Stimulated activated naive CD8-positive, alpha-beta T cell treated with anti-CD3 and anti-CD28 coated beads, Interleukin-15, amount 100 ng/mL, for 72 hours (primary cell): ENCODE results near the gene HSPB7.

ENCODE experiments used
- ATAC-seq: fragments of 150-1000 bp; cut with Tn5 transposase; 2 replicates; pipeline ENCODE4 v1.10.0; 2021; ENCODE audit warnings: mild to moderate bottlenecking, moderate library complexity
- DNase-seq, 2 donors: peaks; one replicate each; pipeline ENCODE4 v3.0.0; 2021 to 2022
- H3K27ac Mint-ChIP-seq, 2 donors: one replicate each; pipeline ENCODE4 v1.8.0; 2022; ENCODE audit warnings: mild to moderate bottlenecking in 2 of 2, mixed read lengths in 2 of 2, moderate library complexity in 2 of 2
- H3K27me3 Mint-ChIP-seq: one replicate; pipeline ENCODE4 v1.8.0; 2022; ENCODE audit warnings: mixed read lengths
- H3K4me1 Mint-ChIP-seq: one replicate; pipeline ENCODE4 v1.8.0; 2022; ENCODE audit warnings: mild to moderate bottlenecking, mixed read lengths
- H3K4me3 Mint-ChIP-seq, 2 donors: one replicate each; pipeline ENCODE4 v1.8.0; 2022; ENCODE audit warnings: mild to moderate bottlenecking in 2 of 2, mixed read lengths in 2 of 2, moderate library complexity in 1 of 2
- H3K9me3 Mint-ChIP-seq, 2 donors: one replicate each; pipeline ENCODE4 v1.8.0; 2022; ENCODE audit warnings: mixed read lengths in 2 of 2

Gene HSPB7

DNA sequence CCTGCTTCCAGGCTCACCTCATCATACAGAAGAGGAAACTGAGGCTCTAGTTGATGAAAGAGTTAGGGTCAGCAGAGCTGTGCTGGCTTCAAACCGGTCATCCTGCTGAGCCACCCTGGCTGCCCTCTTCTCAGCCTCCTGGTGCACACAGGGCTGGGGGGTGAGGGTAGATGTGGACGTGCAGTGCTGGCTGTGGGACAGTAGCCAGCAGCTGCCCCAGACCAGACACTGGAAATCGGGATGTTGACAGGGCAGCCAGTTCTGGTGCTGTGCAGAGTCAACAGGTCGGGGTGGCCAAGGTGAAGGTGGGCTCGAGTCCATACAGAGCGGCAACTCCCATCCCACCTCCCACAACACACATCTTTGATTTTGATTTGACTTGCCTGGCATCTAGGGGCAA, 2.5 kb upstream of the HSPB7 start:
- Mint-ChIP-seq H3K4me1 (peaks cover 8% of the 10 kb centered on the region), H3K27ac (no peak overlapping the region), H3K4me3 (no peak overlapping the region), H3K27me3 (peaks cover 8% of the 10 kb centered on the region), H3K9me3 (no peaks in the 10 kb centered on the region)
- DNase-seq = no peak
- ATAC-seq = no peak

DNA sequence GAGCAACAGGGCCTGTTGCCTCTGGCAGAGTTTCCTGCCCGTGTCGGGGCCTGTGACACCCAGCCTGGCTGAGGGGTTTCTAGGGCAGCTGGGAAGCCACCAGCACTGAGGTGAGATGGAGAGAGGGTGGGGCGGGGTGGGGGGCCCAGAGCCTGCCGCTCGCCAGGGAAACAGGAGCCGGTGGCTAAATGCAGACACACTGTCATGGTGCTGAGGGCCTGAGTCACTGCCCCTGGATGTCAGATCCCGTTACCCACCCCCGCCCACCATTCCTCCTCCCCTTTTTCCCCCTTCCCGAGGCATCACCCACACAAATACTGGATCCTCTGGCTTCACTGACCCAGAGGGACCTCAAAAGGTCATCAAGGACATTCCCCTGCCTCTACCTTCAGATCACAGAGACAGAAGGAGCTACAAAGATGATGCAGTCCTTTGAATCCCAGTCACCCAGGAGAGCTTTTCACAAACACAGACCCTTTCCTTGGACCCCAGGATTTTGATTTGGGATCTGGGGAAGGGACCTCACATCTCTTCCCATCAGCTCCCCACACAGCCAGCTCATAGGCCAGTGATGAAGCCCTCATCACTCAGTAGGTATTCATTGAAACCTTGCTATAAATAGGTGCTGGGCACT, 1.9 kb upstream of the HSPB7 start:
- Mint-ChIP-seq H3K9me3 (no peaks in the 10 kb centered on the region), H3K27ac (no peak overlapping the region), H3K4me3 (no peak overlapping the region), H3K27me3 (peaks cover 8% of the 10 kb centered on the region), H3K4me1 (peaks cover 8% of the 10 kb centered on the region)
- no peak for ATAC-seq
- no peak for DNase-seq

DNA sequence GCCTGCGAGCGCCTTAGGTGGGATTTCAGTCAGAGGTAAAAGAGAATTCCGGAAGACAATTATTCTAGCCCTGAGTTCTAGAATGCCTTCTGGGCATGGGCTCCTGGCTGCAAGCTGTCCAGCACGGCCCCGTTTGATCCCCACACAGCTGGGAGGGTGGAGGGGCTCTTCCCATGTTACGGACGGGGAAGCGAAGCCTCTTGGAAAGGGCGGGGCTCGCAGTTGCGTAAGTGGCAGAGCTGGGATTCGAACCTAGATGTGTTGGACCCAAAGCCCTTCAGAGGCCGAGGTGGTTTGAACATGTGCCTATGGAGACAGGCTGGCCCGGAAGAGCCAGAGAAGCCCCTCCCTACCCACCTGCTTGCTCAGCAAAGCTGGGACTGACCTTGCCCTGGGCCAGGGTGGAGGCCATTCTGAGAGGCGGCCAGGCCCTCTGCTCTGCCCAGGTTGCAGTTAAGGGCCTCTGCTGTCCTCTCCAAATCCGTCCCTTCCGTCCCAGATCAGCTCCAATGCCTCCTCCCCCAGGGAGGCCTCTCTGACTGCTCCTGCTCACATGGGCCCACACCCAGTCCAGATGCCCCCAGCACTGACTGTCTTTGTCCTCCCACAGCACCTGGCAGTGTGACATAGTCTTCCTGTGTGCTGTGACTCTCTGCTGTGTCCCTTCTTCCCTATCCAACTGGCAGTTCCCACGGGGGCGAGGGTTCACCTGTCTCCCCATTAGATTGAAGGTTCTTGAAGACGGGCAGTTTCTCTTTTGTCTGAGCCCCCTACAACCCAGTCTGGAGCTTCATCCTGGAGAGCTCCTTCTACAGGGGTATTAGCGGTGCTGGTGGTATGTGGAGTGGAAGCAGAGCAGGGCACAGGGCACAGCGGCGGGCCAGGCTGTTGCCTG, 1.2 kb upstream of the HSPB7 start:
- DNase-seq = no peak
- no peak overlapping the region for H3K4me3 Mint-ChIP-seq
- peaks cover 12% of the 10 kb centered on the region for H3K27me3 Mint-ChIP-seq
- no peak overlapping the region for H3K27ac Mint-ChIP-seq
- H3K4me1 Mint-ChIP-seq = peaks cover 13% of the 10 kb centered on the region
- no peaks in the 10 kb centered on the region for H3K9me3 Mint-ChIP-seq
- ATAC-seq = no peak

DNA sequence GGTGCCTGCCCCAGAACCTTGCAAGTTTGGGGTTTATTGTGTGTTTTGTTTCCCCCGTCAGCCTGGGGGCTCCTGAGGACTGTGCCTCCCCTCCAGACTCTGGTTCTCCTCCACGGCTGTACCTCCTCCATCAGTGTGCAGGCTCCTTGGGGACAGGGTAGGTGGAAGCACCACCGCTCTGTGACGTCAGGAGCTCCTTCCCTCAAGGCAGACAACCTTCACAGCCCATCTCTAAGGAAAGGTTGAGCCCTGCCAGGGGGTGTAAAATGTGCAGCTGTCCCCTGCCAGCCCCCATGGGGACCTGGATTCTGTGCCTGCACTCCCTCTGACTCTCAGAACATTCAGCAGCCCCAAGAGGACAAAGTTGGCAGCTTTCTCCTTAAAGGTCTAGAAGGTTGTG, 465 bp upstream of the HSPB7 start:
- Mint-ChIP-seq H3K4me1 (peaks cover 20% of the 10 kb centered on the region), H3K27me3 (peaks cover 19% of the 10 kb centered on the region), H3K9me3 (no peaks in the 10 kb centered on the region), H3K27ac (peak overlapping the region in 1 of 2 donors; percentile 89), H3K4me3 (no peak overlapping the region)
- no peak for ATAC-seq
- no peak for DNase-seq

DNA sequence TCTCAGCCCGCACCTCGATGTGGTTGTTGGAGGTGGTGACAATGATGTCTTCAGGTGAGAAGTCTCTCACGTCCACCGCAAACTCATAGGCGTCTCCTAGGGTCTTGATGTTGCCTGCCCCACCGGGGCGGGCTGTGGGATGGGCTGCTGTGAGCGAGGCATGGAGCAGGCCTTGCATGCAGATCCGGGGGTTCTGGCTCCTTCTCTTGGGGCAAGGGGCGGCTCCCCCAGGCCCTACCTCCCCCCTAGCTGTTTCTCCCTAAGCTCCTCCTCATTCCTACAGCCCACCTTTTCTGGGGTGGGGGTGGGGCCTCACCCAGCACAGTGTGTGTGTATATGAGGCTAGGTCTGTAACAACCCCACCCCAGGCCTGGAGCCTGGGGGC, 775 bp downstream of the HSPB7 start:
- ATAC-seq (no peak), DNase-seq (no peak)
- Mint-ChIP-seq H3K27ac (no peak overlapping the region), H3K4me1 (peaks cover 27% of the 10 kb centered on the region), H3K9me3 (no peaks in the 10 kb centered on the region), H3K4me3 (no peak overlapping the region), H3K27me3 (peaks cover 26% of the 10 kb centered on the region)

DNA sequence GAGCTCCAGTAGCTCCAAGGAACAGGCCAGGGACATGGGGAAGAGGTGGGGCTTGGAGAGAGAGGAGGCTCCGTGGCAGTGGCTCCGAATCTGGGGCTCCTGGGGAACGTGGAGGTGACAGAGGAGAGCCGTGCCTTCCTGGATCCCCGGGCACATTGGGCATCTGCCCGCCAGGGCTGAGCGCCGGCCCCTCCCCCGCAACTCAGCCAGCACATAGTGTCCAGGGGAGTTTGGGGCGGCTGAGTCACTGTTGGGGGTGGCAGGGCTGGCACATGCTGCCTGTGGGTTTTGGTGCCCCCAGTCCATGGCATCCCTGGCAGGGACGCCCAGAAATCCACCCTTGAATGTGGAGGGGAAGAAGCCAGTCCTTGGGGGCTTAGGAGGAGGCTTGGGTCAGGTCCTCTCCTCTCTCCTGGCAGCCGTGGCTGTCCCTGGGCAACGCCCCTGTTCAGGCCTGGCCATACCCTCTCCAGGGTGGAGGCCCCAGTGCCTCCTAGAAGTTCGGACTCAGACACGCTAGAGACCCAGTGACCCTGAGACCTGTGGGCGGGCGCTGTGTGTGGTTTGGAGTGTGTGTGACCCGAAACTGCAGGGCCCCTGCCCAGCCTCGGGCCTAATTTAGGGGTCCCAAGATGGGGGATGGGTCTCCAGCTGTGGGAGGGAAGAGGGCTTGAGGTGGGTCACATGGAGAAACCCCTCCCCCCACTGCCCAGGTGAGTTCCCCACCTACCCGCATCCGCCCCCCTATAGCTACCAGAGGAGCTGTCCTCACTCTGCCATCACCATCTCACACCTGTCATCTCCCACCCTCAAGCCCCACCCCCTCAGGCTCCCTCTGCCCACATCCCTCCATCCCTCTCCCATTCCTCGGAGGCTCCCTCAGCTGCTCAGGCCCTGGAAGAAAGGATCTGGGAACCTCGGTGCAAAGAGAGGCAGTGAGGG, 1.6 kb downstream of the HSPB7 start:
- DNase-seq (no peak), ATAC-seq (no peak)
- Mint-ChIP-seq H3K27me3 (peaks cover 19% of the 10 kb centered on the region), H3K4me1 (peaks cover 29% of the 10 kb centered on the region), H3K9me3 (no peaks in the 10 kb centered on the region), H3K27ac (no peak overlapping the region), H3K4me3 (no peak overlapping the region)

DNA sequence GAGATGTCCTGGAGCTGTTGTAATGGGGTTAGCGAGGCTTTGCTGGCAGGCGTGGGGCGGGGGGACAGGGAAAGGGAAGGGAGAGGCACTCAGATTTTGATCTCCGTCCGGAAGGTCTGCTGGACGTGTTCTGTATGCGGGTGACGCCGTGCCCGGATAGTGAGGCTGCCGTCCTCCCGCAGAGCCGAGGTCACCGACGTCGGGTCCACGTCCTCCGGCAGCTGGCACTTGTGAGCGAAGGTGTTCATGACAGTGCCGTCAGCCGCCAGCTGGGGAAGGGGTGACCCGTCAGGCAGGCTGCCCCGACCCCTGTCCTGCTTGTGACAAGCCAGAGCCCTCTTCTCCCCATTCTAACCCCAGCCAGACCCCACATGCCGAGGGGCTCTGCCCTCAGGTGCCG, 2.4 kb downstream of the HSPB7 start:
- H3K27me3 Mint-ChIP-seq = peaks cover 19% of the 10 kb centered on the region
- no peaks in the 10 kb centered on the region for H3K9me3 Mint-ChIP-seq
- no peak overlapping the region for H3K4me3 Mint-ChIP-seq
- DNase-seq = no peak
- no peak overlapping the region for H3K27ac Mint-ChIP-seq
- H3K4me1 Mint-ChIP-seq = peaks cover 29% of the 10 kb centered on the region
- ATAC-seq = no peak

DNA sequence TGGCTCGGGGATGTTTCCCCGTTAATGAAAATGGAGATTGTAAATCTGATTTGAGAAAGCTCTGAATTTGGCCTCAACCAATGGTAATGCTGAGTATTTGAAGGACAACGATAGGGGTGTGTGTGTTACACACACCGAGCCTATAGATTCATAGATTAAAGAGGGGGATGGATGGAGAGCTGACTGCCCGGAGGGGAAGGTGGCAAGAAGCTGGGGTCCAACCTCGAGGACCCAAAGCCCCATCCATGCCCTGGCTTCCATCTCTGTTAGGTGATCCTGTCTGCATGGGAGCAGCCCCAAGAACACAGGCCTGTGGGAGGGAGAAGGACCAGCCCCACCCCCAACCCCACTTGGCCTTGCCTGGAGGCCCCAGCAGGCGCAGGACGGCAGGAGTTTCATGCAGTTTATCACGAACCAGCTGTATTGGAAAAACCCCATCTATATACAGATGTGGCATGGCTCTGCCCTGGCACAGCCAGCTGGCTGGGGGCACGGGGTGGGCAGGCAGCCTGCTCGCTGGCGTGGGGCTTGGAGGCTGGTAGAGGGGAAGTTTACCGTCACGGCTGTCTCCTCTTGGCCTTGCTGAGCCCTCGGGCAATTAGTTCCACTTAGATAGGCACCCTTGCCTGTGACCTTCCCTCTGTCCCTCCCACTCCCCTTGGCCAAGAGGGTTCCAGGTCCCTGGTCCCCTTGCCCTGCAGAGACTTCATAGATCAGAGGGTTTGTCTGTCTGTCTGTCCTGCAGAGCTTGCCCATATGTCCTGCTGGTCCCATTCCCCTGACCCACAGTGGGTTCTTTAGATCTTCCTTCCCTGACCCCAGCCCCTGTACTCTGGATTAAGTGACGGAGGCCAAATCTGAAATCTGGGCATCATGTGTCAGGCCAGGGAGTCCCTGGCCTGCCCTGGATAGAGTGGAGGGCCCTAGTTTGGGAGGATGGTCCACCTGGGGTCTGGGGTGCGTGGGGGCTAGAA, 3.0 kb downstream of the HSPB7 start:
- DNase-seq (no peak), ATAC-seq (no peak)
- Mint-ChIP-seq H3K4me3 (no peak overlapping the region), H3K4me1 (peaks cover 29% of the 10 kb centered on the region), H3K27me3 (peaks cover 19% of the 10 kb centered on the region), H3K9me3 (no peaks in the 10 kb centered on the region), H3K27ac (no peak overlapping the region)

DNA sequence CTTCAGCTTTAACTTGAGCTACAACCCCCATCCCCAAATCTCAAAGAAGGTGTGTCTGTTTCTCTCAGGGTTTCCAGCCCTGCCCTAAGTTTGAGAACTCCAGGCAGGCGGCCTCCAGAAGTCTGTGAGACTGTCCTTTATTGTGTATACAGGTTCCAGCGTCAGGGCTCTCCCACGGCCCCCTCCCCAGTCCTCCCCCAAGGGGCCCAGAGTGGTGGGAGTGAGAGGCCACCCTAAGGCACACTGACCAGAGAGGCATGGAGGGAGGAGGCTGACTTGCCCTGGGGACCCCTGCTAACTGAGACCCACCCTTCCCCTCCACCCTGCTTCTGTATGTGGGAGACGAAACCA, 4.0 kb downstream of the HSPB7 start:
- Mint-ChIP-seq H3K4me3 (peak overlapping the region in 1 of 2 donors; percentile 65), H3K4me1 (peaks cover 30% of the 10 kb centered on the region), H3K27ac (no peak overlapping the region), H3K27me3 (peaks cover 19% of the 10 kb centered on the region), H3K9me3 (no peaks in the 10 kb centered on the region)
- DNase-seq (no peak), ATAC-seq (no peak)

DNA sequence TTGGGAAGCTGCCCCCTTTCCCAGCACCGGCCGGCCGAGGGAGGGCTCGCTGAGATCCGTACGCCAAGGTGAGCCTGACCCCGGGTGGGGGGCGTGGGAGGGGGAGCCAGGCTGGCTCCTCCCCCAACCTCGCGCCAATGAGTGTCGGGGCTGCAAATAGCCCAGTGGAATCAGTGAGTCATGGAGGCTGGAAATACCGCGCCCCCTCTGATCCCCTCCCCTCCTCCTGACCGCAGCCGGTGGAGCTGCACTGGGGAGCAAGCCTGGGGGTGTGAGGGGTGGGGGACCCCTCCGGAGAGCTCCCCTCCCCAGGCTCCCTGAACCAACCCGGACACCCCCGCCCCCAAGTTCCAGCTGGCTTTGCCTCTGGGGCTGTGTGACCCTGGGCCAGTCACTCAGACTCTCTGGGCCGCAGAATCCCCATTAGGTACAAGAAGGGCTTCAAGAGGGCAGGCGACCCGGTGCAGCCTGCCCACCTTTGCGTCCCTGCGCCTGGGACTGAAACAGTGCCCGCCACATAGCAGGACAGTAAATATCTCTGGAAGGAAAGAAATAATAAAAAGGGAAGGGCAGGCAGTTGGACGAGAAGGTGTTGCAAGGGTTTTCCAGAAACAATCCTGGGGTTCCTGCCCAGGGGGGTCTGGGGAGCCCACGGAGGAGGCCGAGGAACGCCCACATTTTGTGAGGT, 4.5 kb downstream of the HSPB7 start:
- ATAC-seq (peak; percentile 68), DNase-seq (peak; percentile 54 to 55)
- Mint-ChIP-seq H3K4me3 (peak overlapping the region; percentile 7 to 65), H3K4me1 (peaks cover 35% of the 10 kb centered on the region), H3K27me3 (peaks cover 19% of the 10 kb centered on the region), H3K27ac (peak overlapping the region; percentile 38 to 66), H3K9me3 (no peaks in the 10 kb centered on the region)

DNA sequence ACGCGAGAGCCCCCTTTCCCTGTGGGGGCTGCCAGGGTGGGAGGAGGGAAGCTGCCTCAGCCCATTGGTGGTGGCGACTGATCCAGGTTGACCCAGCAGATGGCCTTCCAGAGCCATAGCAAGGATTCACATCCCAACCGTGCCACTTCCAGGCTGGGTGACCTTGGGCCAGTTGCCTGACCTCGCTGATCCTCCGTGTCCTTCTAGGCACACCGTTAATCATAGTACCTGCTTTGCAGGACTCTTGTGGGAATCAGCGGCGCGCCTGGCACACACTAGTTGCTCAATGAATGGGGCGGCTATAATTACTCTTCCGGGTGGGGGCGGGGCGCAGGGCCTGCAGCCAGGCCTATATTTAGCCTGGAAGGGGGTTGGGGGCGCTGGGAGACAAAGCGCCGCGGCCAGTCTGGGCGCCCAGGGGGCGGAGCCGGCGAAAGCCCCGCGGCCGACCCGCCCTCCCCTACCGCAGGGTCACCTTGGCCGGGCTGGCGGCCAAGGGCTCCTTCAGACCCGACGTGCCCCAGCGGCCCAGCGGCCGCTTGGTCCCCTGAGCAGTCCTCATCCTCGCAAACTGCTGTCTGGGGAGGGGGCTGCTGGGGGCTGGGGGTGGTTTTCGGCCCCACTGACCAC, 5.1 kb downstream of the HSPB7 start:
- peak; percentile 66 for ATAC-seq
- H3K4me1 Mint-ChIP-seq = peaks cover 42% of the 10 kb centered on the region
- peak in 1 of 2 donors; percentile 42 for DNase-seq
- peak overlapping the region; percentile 38 to 62 for H3K27ac Mint-ChIP-seq
- peaks cover 19% of the 10 kb centered on the region for H3K27me3 Mint-ChIP-seq
- H3K4me3 Mint-ChIP-seq = peak overlapping the region; percentile 58 to 65
- no peaks in the 10 kb centered on the region for H3K9me3 Mint-ChIP-seq

DNA sequence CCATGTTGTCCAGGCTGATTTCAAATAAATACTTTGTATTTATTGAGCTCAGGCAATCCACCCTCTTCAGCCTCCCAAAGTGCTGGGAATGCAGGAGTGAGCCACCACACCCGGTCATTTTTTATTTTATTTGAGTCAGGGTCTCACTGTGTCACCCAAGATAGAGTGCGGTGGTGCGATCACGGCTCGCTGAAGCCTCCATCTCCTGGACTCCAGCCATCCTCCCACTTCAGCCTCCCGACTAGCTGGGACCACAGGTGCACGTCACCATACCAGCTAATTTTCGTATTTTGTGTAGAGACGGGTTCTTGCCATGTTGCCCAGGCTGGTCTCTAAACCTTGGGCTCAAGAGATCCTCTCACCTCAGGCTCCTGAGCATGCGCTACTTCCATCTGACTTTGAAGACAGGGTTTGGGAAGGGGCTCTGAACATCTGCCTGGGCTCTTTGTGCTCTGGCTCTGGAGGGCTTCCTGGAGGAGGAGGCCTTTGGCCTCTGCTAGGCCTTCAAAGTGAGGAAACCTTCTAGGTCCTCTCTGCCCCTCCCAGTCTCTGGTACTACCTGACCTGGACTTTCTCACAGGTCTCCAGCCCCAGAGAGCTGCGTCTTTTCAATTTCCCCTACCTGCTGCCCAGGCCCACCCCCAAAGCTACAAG, 5.8 kb downstream of the HSPB7 start:
- no peak for ATAC-seq
- Mint-ChIP-seq H3K9me3 (no peaks in the 10 kb centered on the region), H3K4me3 (peak overlapping the region; percentile 58 to 65), H3K27ac (no peak overlapping the region), H3K4me1 (peaks cover 47% of the 10 kb centered on the region), H3K27me3 (peaks cover 19% of the 10 kb centered on the region)
- DNase-seq = no peak

DNA sequence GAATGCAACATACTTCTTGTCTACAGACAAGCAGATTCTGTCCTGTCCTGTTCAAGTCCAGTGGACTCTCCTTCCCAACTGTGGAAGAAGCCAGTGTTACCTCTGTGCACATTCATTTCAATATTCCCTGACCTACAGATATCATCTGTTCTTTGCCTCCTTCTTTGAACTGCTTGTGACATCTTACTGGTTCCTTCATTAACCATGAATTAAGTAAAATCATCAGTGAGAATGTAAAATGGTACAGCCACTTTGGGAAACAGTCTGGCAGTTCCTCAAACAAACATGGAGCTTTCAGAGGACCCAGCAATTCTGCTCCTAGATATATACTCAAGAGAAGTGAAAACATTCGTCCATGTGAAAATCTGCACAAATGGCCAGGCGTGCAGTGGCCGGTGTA, 7.0 kb downstream of the HSPB7 start:
- no peaks in the 10 kb centered on the region for H3K9me3 Mint-ChIP-seq
- H3K27ac Mint-ChIP-seq = no peak overlapping the region
- H3K4me3 Mint-ChIP-seq = no peak overlapping the region
- DNase-seq = no peak
- peaks cover 53% of the 10 kb centered on the region for H3K4me1 Mint-ChIP-seq
- peaks cover 19% of the 10 kb centered on the region for H3K27me3 Mint-ChIP-seq
- no peak for ATAC-seq
